ENCODE data around the gene PEG3. TPM values are rescaled to one million over a fixed set of nuclear protein-coding genes. Genes with fewer than 3 reads are reported as not detected.

The PEG3 gene
- 71.2 TPM for total RNA-seq

GRCh38 chr19:56840451-56841192 is at the start of gene PEG3, which contains the start of gene ZIM2:
PEG3 (minus strand) TSS chr19:56840726; CDS start chr19:56824655, 16,071 bp downstream.
ZIM2 (minus strand) TSS chr19:56840726; CDS start chr19:56824277, 16,449 bp downstream.

Small RNA genes within 50 kb of the gene (small RNA-seq; reads per million reads assigned to genes)
- not detected for gene AC006115.2 (ENCODE audit: low replicate concordance)

Other genes with a start within 250 kb of the PEG3 start
- 13.8 TPM for gene ZNF71, start 245.4 kb downstream of the PEG3 start, total RNA-seq
- 0.88 TPM for gene SMIM17, start 197.6 kb downstream of the PEG3 start, total RNA-seq
- 7.1 TPM for gene ZNF835, start 169.0 kb downstream of the PEG3 start, total RNA-seq
- gene ZIM2, start within 50 bp of the PEG3 start, total RNA-seq: 3.9 TPM